Chondrocyte (in vitro differentiated cells): ENCODE measurements around the gene PLXNC1. TPM values are rescaled to one million over a fixed set of nuclear protein-coding genes. Genes with fewer than 3 reads are reported as not detected.

Source experiments
- DNase-seq: peaks from one replicate; pipeline ENCODE4 v3.0.0; 2021; ENCODE audit warnings: mixed read lengths, low spot score
- H3K27ac Mint-ChIP-seq: one replicate; pipeline ENCODE4 v1.8.0; 2021; ENCODE audit warnings: mild to moderate bottlenecking, moderate library complexity, mixed read lengths; ENCODE audit not compliant: unreplicated experiment
- H3K27me3 Mint-ChIP-seq: 2 replicates; pipeline ENCODE4 v1.8.0; 2021; ENCODE audit warnings: low read depth, mixed read lengths
- H3K36me3 Mint-ChIP-seq: 2 replicates; pipeline ENCODE4 v1.8.0; 2021; ENCODE audit warnings: low read depth, mixed read lengths
- H3K4me1 Mint-ChIP-seq: 2 replicates; pipeline ENCODE4 v1.8.0; 2021; ENCODE audit warnings: low read depth, mild to moderate bottlenecking, mixed read lengths
- H3K4me3 Mint-ChIP-seq: one replicate; pipeline ENCODE4 v1.8.0; 2021; ENCODE audit warnings: mild to moderate bottlenecking, moderate library complexity, mixed read lengths; ENCODE audit not compliant: unreplicated experiment
- H3K9me3 Mint-ChIP-seq: 2 replicates; pipeline ENCODE4 v1.8.0; 2021; ENCODE audit warnings: low read depth, mixed read lengths
- CTCF ChIP-seq: fragments of 200-600 bp; sonication (generic); IDR thresholded peaks from 2 replicates; pipeline ENCODE4 v1.5.0; 2021; ENCODE audit warnings: antibody characterized with exemption, mild to moderate bottlenecking, moderate library complexity
- total RNA-seq: library from RNA; stranded (reverse); gene quantifications from 3 replicates; pipeline ENCODE4 v1.2.1, GENCODE V29; 2021

The PLXNC1 gene
- total RNA-seq, 1 donor from 2014 or later: 0.67 TPM

- no peak for TF ChIP-seq CTCF
- no peak for DNase-seq
- no peaks in the 10 kb centered on the region for H3K36me3 Mint-ChIP-seq
- H3K4me3 Mint-ChIP-seq: no peak overlapping the region
- peaks cover 11% of the 10 kb centered on the region for H3K4me1 Mint-ChIP-seq
- H3K27ac Mint-ChIP-seq: no peak overlapping the region
- peaks cover 2% of the 10 kb centered on the region for H3K27me3 Mint-ChIP-seq
- H3K9me3 Mint-ChIP-seq: peaks cover 4% of the 10 kb centered on the region
Measured at GRCh38 chr12:94186278-94187241, 38.2 kb downstream of the PLXNC1 start.

GRCh38 chr12:94187361-94187760 lies 39.0 kb downstream of the PLXNC1 start:
- peaks cover 4% of the 10 kb centered on the region for H3K9me3 Mint-ChIP-seq
- no peak overlapping the region for H3K4me3 Mint-ChIP-seq
- no peak for TF ChIP-seq CTCF
- H3K27ac Mint-ChIP-seq: no peak overlapping the region
- no peak for DNase-seq
- peaks cover 11% of the 10 kb centered on the region for H3K4me1 Mint-ChIP-seq
- H3K27me3 Mint-ChIP-seq: peaks cover 2% of the 10 kb centered on the region
- H3K36me3 Mint-ChIP-seq: no peaks in the 10 kb centered on the region

GRCh38 chr12:94190623-94191022 lies 42.2 kb downstream of the PLXNC1 start:
- H3K4me3 Mint-ChIP-seq: no peak overlapping the region
- peaks cover 17% of the 10 kb centered on the region for H3K9me3 Mint-ChIP-seq
- H3K36me3 Mint-ChIP-seq: peaks cover 3% of the 10 kb centered on the region
- TF ChIP-seq CTCF: no peak
- DNase-seq: no peak
- H3K27ac Mint-ChIP-seq: no peak overlapping the region
- H3K4me1 Mint-ChIP-seq: no peaks in the 10 kb centered on the region
- H3K27me3 Mint-ChIP-seq: peaks cover 2% of the 10 kb centered on the region

- H3K27ac Mint-ChIP-seq: no peak overlapping the region
- DNase-seq: no peak
- H3K4me3 Mint-ChIP-seq: no peak overlapping the region
- H3K9me3 Mint-ChIP-seq: peaks cover 17% of the 10 kb centered on the region
- peaks cover 3% of the 10 kb centered on the region for H3K36me3 Mint-ChIP-seq
- no peaks in the 10 kb centered on the region for H3K4me1 Mint-ChIP-seq
- peaks cover 2% of the 10 kb centered on the region for H3K27me3 Mint-ChIP-seq
- TF ChIP-seq CTCF: no peak
Measured at GRCh38 chr12:94191023-94191422, 42.6 kb downstream of the PLXNC1 start.

GRCh38 chr12:94191811-94192210 lies 43.4 kb downstream of the PLXNC1 start:
- no peak for DNase-seq
- Mint-ChIP-seq H3K27me3 (no peaks in the 10 kb centered on the region), H3K9me3 (peaks cover 17% of the 10 kb centered on the region), H3K36me3 (peaks cover 3% of the 10 kb centered on the region), H3K27ac (no peak overlapping the region), H3K4me1 (no peaks in the 10 kb centered on the region), H3K4me3 (no peak overlapping the region)
- no peak for TF ChIP-seq CTCF
